HG03460 (cell line): ENCODE data around the gene PREX1.

Experiments used
- ATAC-seq: cut with Tn5 transposase; IDR thresholded peaks from one replicate; pipeline ENCODE4 v1.9.1; 2021; ENCODE audit not compliant: unreplicated experiment

The PREX1 gene

GRCh38 chr20:48737434-48738093 is 90.2 kb downstream of the PREX1 start:
- ATAC-seq: no peak

GRCh38 chr20:48736636-48737035 is 91.2 kb downstream of the PREX1 start:
- ATAC-seq: no peak

- no peak for ATAC-seq
These were observed 91.6 kb downstream of the PREX1 start for GRCh38 chr20:48736231-48736630.

- no peak for ATAC-seq
These were observed 92.7 kb downstream of the PREX1 start for GRCh38 chr20:48735112-48735511.

GRCh38 chr20:48734104-48734749 is 93.6 kb downstream of the PREX1 start:
- no peak for ATAC-seq

- ATAC-seq: no peak
These were observed 94.5 kb downstream of the PREX1 start for GRCh38 chr20:48733296-48733790.

- ATAC-seq: no peak
These were observed 95.5 kb downstream of the PREX1 start for GRCh38 chr20:48732081-48732829.

- ATAC-seq: no peak
These were observed 96.3 kb downstream of the PREX1 start for GRCh38 chr20:48731536-48731935.

- ATAC-seq: no peak
These were observed 96.8 kb downstream of the PREX1 start for GRCh38 chr20:48730977-48731376.

GRCh38 chr20:48729538-48729937 is 98.3 kb downstream of the PREX1 start:
- no peak for ATAC-seq

- no peak for ATAC-seq
These were observed 99.6 kb downstream of the PREX1 start for GRCh38 chr20:48728042-48728825.

GRCh38 chr20:48727226-48727625 is 100.6 kb downstream of the PREX1 start:
- no peak for ATAC-seq

GRCh38 chr20:48725555-48725991 is 102.2 kb downstream of the PREX1 start:
- no peak for ATAC-seq

GRCh38 chr20:48724891-48725554 is 102.8 kb downstream of the PREX1 start:
- ATAC-seq: no peak

- no peak for ATAC-seq
These were observed 103.4 kb downstream of the PREX1 start for GRCh38 chr20:48724382-48724781.

- no peak for ATAC-seq
These were observed 104.2 kb downstream of the PREX1 start for GRCh38 chr20:48723308-48724264.

- peak; percentile 37 for ATAC-seq
These were observed 105.0 kb downstream of the PREX1 start for GRCh38 chr20:48722737-48723191.

- peak; percentile 17 for ATAC-seq
These were observed 105.6 kb downstream of the PREX1 start for GRCh38 chr20:48722002-48722731.
